ENCODE results near the gene RIC3. TPM values are rescaled to one million over a fixed set of nuclear protein-coding genes. Genes with fewer than 3 reads are reported as not detected.

The RIC3 gene
- total RNA-seq, 1 experiment from 2014 or later = not detected

DNA sequence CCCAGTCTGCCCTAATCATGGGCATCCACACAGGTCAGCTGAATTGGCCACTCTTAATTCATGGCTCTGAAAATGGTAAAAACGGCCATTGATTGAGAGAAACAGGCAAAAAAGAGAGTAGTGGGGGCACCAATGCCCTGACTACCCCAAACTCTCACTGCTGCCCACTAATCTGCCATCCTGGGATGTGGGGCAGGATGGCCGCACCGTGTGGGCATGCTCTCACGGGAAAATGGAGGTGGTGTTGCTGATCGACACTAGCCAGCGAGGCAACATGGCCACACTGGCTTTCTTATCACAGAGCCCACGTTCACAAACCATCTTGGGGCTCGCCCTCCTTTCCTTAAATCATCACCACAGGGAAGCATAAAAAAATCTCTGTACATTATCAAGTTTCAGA is 99.1 kb downstream of the RIC3 start:
- Histone ChIP-seq H3K4me1 (ENCODE audit: control insufficient read depth in 1 of 2, insufficient read depth in 2 of 2, low read length in 2 of 2) (peaks cover 14 to 15% of the 10 kb centered on the region in 2 experiments), H3K36me3 (ENCODE audit: control insufficient read depth in 1 of 2, insufficient read depth in 2 of 2, low read length in 2 of 2) (no peaks in the 10 kb centered on the region), H3K9me3 (ENCODE audit: control insufficient read depth in 1 of 2, insufficient read depth in 1 of 2, low read depth in 1 of 2, low read length in 2 of 2) (no peaks in the 10 kb centered on the region), H3K27ac (ENCODE audit: low read depth, low read length) (no peak overlapping the region), H3K4me2 (ENCODE audit: low read length) (no peak overlapping the region), H4K20me1 (ENCODE audit: insufficient read depth) (no peaks in the 10 kb centered on the region), H2AFZ (ENCODE audit: low read depth, low read length, poor library complexity, severe bottlenecking) (no peak overlapping the region), H3K9ac (ENCODE audit: low read length) (no peak overlapping the region), H3K79me2 (ENCODE audit: insufficient read depth, low read length) (no peaks in the 10 kb centered on the region), H3K4me3 (replicated peaks in 1 of 2; ENCODE audit: low read depth in 1 of 2, low read length in 2 of 2) (no peak overlapping the region), H3K27me3 (ENCODE audit: insufficient read depth, low read length) (no peaks in the 10 kb centered on the region), H3K9me2 (ENCODE audit: insufficient read depth) (no peaks in the 10 kb centered on the region)
- ChIA-PET CTCF (interaction anchor here (1.2 kb wide), 1 partner anchor 37 kb away, joined by 3 read pairs; no protein-coding TSS in a partner anchor), RAD21 (ENCODE audit: low non-redundant PET in 1 of 2, low total read pairs in 2 of 2, uncharacterized antibody in 2 of 2, unreplicated experiment in 2 of 2) (no interaction called here), POLR2A (no interaction called here)
- ATAC-seq (no peak), DNase-seq (ENCODE audit: low read depth, low spot score) (no peak)
- no TSS peak for BruUV-seq (replicated peaks)
- no peak for TF ChIP-seq YY1 (IDR thresholded peaks at IDR 0.05; ENCODE audit: extremely low read depth, insufficient replicate concordance, low read depth, low read length)
- TF ChIP-seq, protein P1, sequence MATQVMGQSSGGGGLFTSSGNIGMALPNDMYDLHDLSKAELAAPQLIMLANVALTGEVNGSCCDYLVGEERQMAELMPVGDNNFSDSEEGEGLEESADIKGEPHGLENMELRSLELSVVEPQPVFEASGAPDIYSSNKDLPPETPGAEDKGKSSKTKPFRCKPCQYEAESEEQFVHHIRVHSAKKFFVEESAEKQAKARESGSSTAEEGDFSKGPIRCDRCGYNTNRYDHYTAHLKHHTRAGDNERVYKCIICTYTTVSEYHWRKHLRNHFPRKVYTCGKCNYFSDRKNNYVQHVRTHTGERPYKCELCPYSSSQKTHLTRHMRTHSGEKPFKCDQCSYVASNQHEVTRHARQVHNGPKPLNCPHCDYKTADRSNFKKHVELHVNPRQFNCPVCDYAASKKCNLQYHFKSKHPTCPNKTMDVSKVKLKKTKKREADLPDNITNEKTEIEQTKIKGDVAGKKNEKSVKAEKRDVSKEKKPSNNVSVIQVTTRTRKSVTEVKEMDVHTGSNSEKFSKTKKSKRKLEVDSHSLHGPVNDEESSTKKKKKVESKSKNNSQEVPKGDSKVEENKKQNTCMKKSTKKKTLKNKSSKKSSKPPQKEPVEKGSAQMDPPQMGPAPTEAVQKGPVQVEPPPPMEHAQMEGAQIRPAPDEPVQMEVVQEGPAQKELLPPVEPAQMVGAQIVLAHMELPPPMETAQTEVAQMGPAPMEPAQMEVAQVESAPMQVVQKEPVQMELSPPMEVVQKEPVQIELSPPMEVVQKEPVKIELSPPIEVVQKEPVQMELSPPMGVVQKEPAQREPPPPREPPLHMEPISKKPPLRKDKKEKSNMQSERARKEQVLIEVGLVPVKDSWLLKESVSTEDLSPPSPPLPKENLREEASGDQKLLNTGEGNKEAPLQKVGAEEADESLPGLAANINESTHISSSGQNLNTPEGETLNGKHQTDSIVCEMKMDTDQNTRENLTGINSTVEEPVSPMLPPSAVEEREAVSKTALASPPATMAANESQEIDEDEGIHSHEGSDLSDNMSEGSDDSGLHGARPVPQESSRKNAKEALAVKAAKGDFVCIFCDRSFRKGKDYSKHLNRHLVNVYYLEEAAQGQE (IDR thresholded peaks at IDR 0.05; ENCODE audit: low read depth) = no peak
- intact Hi-C loops (cut with micrococcal nuclease) = loop anchor here (1.0 kb wide), 2 partner anchors 36 to 63 kb away; no protein-coding TSS in a partner anchor

DNA sequence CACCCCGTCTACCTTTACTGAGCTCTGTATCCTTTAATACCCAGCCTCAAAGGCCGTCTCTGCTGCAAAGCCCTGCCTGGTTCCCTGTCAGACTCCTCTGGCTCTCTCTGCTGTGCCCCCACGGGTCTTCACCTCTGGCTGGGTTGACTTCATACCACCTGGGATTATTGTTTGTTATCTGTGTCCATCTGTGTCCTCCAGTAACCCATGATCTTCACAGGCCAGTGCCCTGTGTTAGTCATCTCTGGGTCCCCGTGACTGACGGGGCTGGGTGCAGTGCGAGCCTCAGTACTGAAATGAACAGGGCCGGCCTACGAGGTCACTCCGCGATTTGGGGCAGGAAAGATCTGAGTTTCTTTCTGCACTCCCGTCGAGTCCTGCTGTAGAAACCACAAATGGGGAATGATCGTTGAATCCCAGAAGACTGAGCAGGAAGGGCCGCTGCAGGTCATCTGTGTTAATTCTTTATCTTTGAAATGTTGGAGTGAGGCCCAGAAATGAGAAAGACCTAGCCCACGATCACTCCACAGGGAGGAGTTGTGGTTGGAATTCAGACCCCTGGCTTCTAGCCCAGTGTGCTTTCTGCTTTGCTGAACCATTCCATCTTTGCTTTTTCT is 100.1 kb downstream of the RIC3 start:
- peak overlapping the region; percentile 55 for H3K4me2 ChIP-seq (ENCODE audit: low read length)
- no peaks in the 10 kb centered on the region for H3K9me2 ChIP-seq (ENCODE audit: insufficient read depth)
- DNase-seq (ENCODE audit: low read depth, low spot score) (no peak), ATAC-seq (peak; percentile 75)
- no peaks in the 10 kb centered on the region for H3K27me3 ChIP-seq (ENCODE audit: insufficient read depth, low read length)
- peak overlapping the region in 1 of 2 experiments; percentile 5; a peak in 2 of 4 replicates for H3K4me3 ChIP-seq (replicated peaks in 1 of 2; ENCODE audit: low read depth in 1 of 2, low read length in 2 of 2)
- no peaks in the 10 kb centered on the region for H3K79me2 ChIP-seq (ENCODE audit: insufficient read depth, low read length)
- intact Hi-C loops (cut with micrococcal nuclease) = no loop called here
- ChIA-PET RAD21 (ENCODE audit: low non-redundant PET in 1 of 2, low total read pairs in 2 of 2, uncharacterized antibody in 2 of 2, unreplicated experiment in 2 of 2) (no interaction called here), CTCF (interaction anchor here (1.2 to 1.7 kb wide), 2 partner anchors 36 to 62 kb away, joined by 3 to 7 read pairs; no protein-coding TSS in a partner anchor), POLR2A (no interaction called here)
- H3K36me3 ChIP-seq (ENCODE audit: control insufficient read depth in 1 of 2, insufficient read depth in 2 of 2, low read length in 2 of 2) = no peaks in the 10 kb centered on the region
- H4K20me1 ChIP-seq (ENCODE audit: insufficient read depth) = no peaks in the 10 kb centered on the region
- peak overlapping the region; percentile 42 for H2AFZ ChIP-seq (ENCODE audit: low read depth, low read length, poor library complexity, severe bottlenecking)
- H3K4me1 ChIP-seq (ENCODE audit: control insufficient read depth in 1 of 2, insufficient read depth in 2 of 2, low read length in 2 of 2) = peaks cover 14 to 15% of the 10 kb centered on the region in 2 experiments
- no peaks in the 10 kb centered on the region for H3K9me3 ChIP-seq (ENCODE audit: control insufficient read depth in 1 of 2, insufficient read depth in 1 of 2, low read depth in 1 of 2, low read length in 2 of 2)
- 0 out of 2 replicates have a peak overlapping the region, but pooled peaks have one; percentile 3 for H3K9ac ChIP-seq (ENCODE audit: low read length)
- 0 out of 2 replicates have a peak, but pooled peaks have one; percentile 18 for TF ChIP-seq SP1 (IDR thresholded peaks at IDR 0.05; ENCODE audit: low read depth)
- TF ChIP-seq EZH2 (IDR thresholded peaks at IDR 0.05) = no peak
- no TSS peak for BruUV-seq (replicated peaks)
- peak overlapping the region; percentile 16; the same call in 1 of the 2 replicates for H3K27ac ChIP-seq (ENCODE audit: low read depth, low read length)
